Lung (tissue), 12 donors: ENCODE measurements around the gene SLC30A9. TPM values are rescaled to one million over a fixed set of nuclear protein-coding genes. Genes with fewer than 3 reads are reported as not detected.
A peak's percentile ranks its signal among the peaks of the same experiment; 100 is the strongest.

Experiments used
- ATAC-seq: fragments of 200-7000 bp; cut with Tn5 transposase; one replicate; pipeline ENCODE4 v1.9.1; 2020; ENCODE audit warnings: moderate number of reproducible peaks; ENCODE audit not compliant: insufficient read depth, low FRiP score
- DNase-seq, 3 donors: peaks; one replicate each; pipeline ENCODE4 v3.0.0-alpha.2; 2013 to 2017
- H3K27ac ChIP-seq, 2 donors: one replicate each; pipeline ENCODE4 v1.5.1; 2013; ENCODE audit warnings: mild to moderate bottlenecking in 2 of 2, moderate library complexity in 2 of 2, control low read depth in 1 of 2, inconsistent platforms in 1 of 2, low read depth in 1 of 2, low read length in 1 of 2
- H3K27me3 ChIP-seq, 3 donors: one replicate each; pipeline ENCODE4 v1.5.1; 2013; ENCODE audit warnings: low read length in 2 of 3; ENCODE audit not compliant: control insufficient read depth in 3 of 3, insufficient read depth in 3 of 3
- H3K36me3 ChIP-seq, 4 donors: one replicate each; pipeline ENCODE4 v1.5.1; 2013; ENCODE audit warnings: low read length in 4 of 4, mild to moderate bottlenecking in 1 of 4, moderate library complexity in 1 of 4; ENCODE audit not compliant: control insufficient read depth in 4 of 4, insufficient read depth in 4 of 4
- H3K4me1 ChIP-seq, 5 donors: one replicate each; pipeline ENCODE4 v1.5.1; 2013; ENCODE audit warnings: low read length in 5 of 5, mild to moderate bottlenecking in 2 of 5, moderate library complexity in 1 of 5; ENCODE audit not compliant: control insufficient read depth in 5 of 5, insufficient read depth in 5 of 5
- H3K4me3 ChIP-seq: one replicate; pipeline ENCODE4 v1.5.1; 2013; ENCODE audit warnings: mild to moderate bottlenecking, control low read depth, moderate library complexity
- H3K9ac ChIP-seq, 2 donors: one replicate each; pipeline ENCODE4 v1.5.1; 2013; ENCODE audit warnings: low read length in 2 of 2, control low read depth in 1 of 2; ENCODE audit not compliant: insufficient read depth in 1 of 2
- H3K9me3 ChIP-seq, 4 donors: one replicate each; pipeline ENCODE4 v1.5.1; 2013; ENCODE audit warnings: low read length in 3 of 4, mild to moderate bottlenecking in 1 of 4, moderate library complexity in 1 of 4; ENCODE audit not compliant: control insufficient read depth in 4 of 4, insufficient read depth in 3 of 4
- WGBS, 2 donors: extraction: QIAGEN DNeasy Blood & Tissue Kit; methylation state at CpG; one replicate each; pipeline ENCODE4 v1.1.7; 2013; 5-methylcytosine and 5-hydroxymethylcytosine counted together
- polyA plus RNA-seq, 2 donors: library from polyadenylated mRNA; stranded (reverse); fragments of 200-250 nt; gene quantifications; one replicate each; pipeline ENCODE4 v1.2.1, GENCODE V29; 2013
- total RNA-seq, 2 donors: library from RNA; depleted of rRNA in 1 of 2; stranded (reverse); fragments of >200 nt in 1 of 2; gene quantifications; one replicate each; pipeline ENCODE4 v1.2.1, GENCODE V29; 2014 to 2021
- TF ChIP-seq, protein P1 (sequence below): IDR thresholded peaks from 2 replicates; pipeline ENCODE4 v1.5.1; 2012; ENCODE audit warnings: mild to moderate bottlenecking; ENCODE audit errors: control extremely low read depth, extremely low read depth
- donor health status: control.
- donor health status: control.
- donor health status: Bipolar disorder and iron deficiency.
- donor health status: healthy.
- donor health status: DM: yes; HTN: yes; CAD: no.

SLC30A9 gene
- total and polyA plus RNA-seq, 4 donors = 12.3 to 68.5 (median 35.0) TPM

GRCh38 chr4:42015438-42015837, 25.1 kb downstream of the SLC30A9 start:
- H3K4me3 ChIP-seq = no peak overlapping the region
- peaks cover 0 to 16% (median 0%) of the 10 kb centered on the region in 4 donors for H3K36me3 ChIP-seq
- no peak overlapping the region for H3K27ac ChIP-seq
- no peaks in the 10 kb centered on the region for H3K27me3 ChIP-seq
- H3K4me1 ChIP-seq = no peaks in the 10 kb centered on the region
- no peak overlapping the region for H3K9ac ChIP-seq
- no peak for DNase-seq
- no peak for ATAC-seq
- H3K9me3 ChIP-seq = no peaks in the 10 kb centered on the region
- TF ChIP-seq, protein P1, sequence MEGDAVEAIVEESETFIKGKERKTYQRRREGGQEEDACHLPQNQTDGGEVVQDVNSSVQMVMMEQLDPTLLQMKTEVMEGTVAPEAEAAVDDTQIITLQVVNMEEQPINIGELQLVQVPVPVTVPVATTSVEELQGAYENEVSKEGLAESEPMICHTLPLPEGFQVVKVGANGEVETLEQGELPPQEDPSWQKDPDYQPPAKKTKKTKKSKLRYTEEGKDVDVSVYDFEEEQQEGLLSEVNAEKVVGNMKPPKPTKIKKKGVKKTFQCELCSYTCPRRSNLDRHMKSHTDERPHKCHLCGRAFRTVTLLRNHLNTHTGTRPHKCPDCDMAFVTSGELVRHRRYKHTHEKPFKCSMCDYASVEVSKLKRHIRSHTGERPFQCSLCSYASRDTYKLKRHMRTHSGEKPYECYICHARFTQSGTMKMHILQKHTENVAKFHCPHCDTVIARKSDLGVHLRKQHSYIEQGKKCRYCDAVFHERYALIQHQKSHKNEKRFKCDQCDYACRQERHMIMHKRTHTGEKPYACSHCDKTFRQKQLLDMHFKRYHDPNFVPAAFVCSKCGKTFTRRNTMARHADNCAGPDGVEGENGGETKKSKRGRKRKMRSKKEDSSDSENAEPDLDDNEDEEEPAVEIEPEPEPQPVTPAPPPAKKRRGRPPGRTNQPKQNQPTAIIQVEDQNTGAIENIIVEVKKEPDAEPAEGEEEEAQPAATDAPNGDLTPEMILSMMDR = no peak
- 84 to 88% methylated on average over 2 of the region's 2 CpGs for WGBS, 2 donors

DNA sequence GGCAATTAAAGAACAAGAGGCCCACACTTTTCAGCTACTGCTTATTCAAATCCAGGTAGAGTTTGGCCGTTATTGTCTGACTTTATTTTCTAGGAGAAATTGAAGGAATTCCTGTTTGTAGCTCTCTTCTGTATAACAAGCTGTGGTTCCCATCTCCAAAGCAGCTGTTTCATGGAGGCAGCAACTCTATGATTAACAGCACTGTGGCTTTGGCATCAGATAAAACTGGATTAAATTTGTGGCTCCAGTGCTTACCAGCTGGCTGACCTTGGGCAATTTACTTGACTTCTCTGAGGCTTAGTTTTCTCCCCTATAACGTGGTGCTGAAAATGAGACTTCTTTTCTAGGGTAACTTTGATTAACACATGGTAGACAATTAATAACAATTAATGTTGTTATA, 28.1 kb downstream of the SLC30A9 start:
- Histone ChIP-seq H3K9ac (no peak overlapping the region), H3K9me3 (no peaks in the 10 kb centered on the region), H3K27me3 (no peaks in the 10 kb centered on the region), H3K36me3 (peaks cover 0 to 14% (median 0%) of the 10 kb centered on the region in 4 donors), H3K4me3 (no peak overlapping the region), H3K4me1 (no peaks in the 10 kb centered on the region), H3K27ac (no peak overlapping the region)
- peak in 1 of 3 donors; percentile 5 for DNase-seq
- TF ChIP-seq, protein P1 = no peak
- WGBS, 2 donors = 87% methylated on average over 2 of the region's 2 CpGs
- ATAC-seq = no peak

GRCh38 chr4:42048394-42048793, 58.1 kb downstream of the SLC30A9 start:
- H3K27me3 ChIP-seq = no peaks in the 10 kb centered on the region
- ATAC-seq (no peak), DNase-seq (peak in 1 of 3 donors; percentile 6)
- 55 to 64% methylated on average over 1 of the region's 1 CpG for WGBS, 2 donors
- no peak overlapping the region for H3K4me3 ChIP-seq
- peaks cover 0 to 2% (median 0%) of the 10 kb centered on the region in 4 donors for H3K9me3 ChIP-seq
- H3K36me3 ChIP-seq = peaks cover 6 to 20% (median 15%) of the 10 kb centered on the region in 4 donors
- no peak overlapping the region for H3K9ac ChIP-seq
- TF ChIP-seq, protein P1 = no peak
- no peaks in the 10 kb centered on the region for H3K4me1 ChIP-seq
- no peak overlapping the region for H3K27ac ChIP-seq

- no peak overlapping the region for H3K27ac ChIP-seq
- TF ChIP-seq, protein P1 = no peak
Observed at GRCh38 chr4:42050516-42051249, 60.4 kb downstream of the SLC30A9 start.

More at GRCh38 chr4:42050516-42051249, 60.4 kb downstream of the SLC30A9 start:
- Histone ChIP-seq H3K36me3 (peaks cover 6 to 21% (median 20%) of the 10 kb centered on the region in 4 donors), H3K27me3 (no peaks in the 10 kb centered on the region), H3K4me1 (no peaks in the 10 kb centered on the region), H3K9ac (no peak overlapping the region), H3K4me3 (no peak overlapping the region), H3K9me3 (no peaks in the 10 kb centered on the region)
- ATAC-seq = no peak
- WGBS, 2 donors = 96 to 98% methylated on average over 3 of the region's 3 CpGs
- DNase-seq = no peak
